GM19324 (cell line): ENCODE data around the gene CER1.
"Not testable (repeated sequence)": the region's sequence is repeated elsewhere in the genome, so short reads cannot be mapped to it uniquely, and the experiment has no call there.

Experiments used
- ATAC-seq: cut with Tn5 transposase; IDR thresholded peaks from one replicate; pipeline ENCODE4 v1.9.1; 2021; ENCODE audit warnings: mild to moderate bottlenecking, moderate library complexity; ENCODE audit not compliant: unreplicated experiment, low FRiP score

The CER1 gene

GRCh38 chr9:14719231-14719923 is 3.2 kb downstream of the CER1 start:
- ATAC-seq = no peak

- ATAC-seq = no peak
Observed at GRCh38 chr9:14715102-14715501, 7.4 kb downstream of the CER1 start.

- no peak for ATAC-seq
Observed at GRCh38 chr9:14713187-14713767, 9.3 kb downstream of the CER1 start.

- ATAC-seq = no peak
Observed at GRCh38 chr9:14710804-14711203, 11.7 kb downstream of the CER1 start.

- no peak for ATAC-seq
Observed at GRCh38 chr9:14706530-14707140, 15.9 kb downstream of the CER1 start.

GRCh38 chr9:14705079-14705478 is 17.5 kb downstream of the CER1 start:
- ATAC-seq = no peak

GRCh38 chr9:14704281-14704680 is 18.3 kb downstream of the CER1 start:
- no peak for ATAC-seq

- ATAC-seq = no peak
Observed at GRCh38 chr9:14702200-14702720, 20.3 kb downstream of the CER1 start.

GRCh38 chr9:14693251-14693861 is 29.2 kb downstream of the CER1 start, which contains the start of gene ZDHHC21:
ZDHHC21 (minus strand) TSS chr9:14693432; CDS start chr9:14674340, 19,092 bp downstream.
- ATAC-seq = peak; percentile 94

- ATAC-seq = peak; percentile 34
Observed at GRCh38 chr9:14692470-14693250, 29.9 kb downstream of the CER1 start.

- no peak for ATAC-seq
Observed at GRCh38 chr9:14690948-14691730, 31.4 kb downstream of the CER1 start.

GRCh38 chr9:14687042-14687719 is 35.4 kb downstream of the CER1 start:
- ATAC-seq = no peak

- ATAC-seq = no peak
Observed at GRCh38 chr9:14686168-14686567, 36.4 kb downstream of the CER1 start.

GRCh38 chr9:14682616-14683015 is 39.9 kb downstream of the CER1 start:
- not testable (repeated sequence) for ATAC-seq

- ATAC-seq = no peak
Observed at GRCh38 chr9:14678776-14679175, 43.8 kb downstream of the CER1 start.

GRCh38 chr9:14677872-14678271 is 44.7 kb downstream of the CER1 start:
- ATAC-seq = no peak

- no peak for ATAC-seq
Observed at GRCh38 chr9:14677396-14677795, 45.1 kb downstream of the CER1 start.

GRCh38 chr9:14674630-14675029 is 47.9 kb downstream of the CER1 start:
- no peak for ATAC-seq

- no peak for ATAC-seq
Observed at GRCh38 chr9:14671377-14671776, 51.2 kb downstream of the CER1 start.
